HCT116 (cell line): ENCODE measurements around the gene FAM13A. TPM values are rescaled to one million over a fixed set of nuclear protein-coding genes. Genes with fewer than 3 reads are reported as not detected.
A peak's percentile ranks its signal among the peaks of the same experiment; 100 is the strongest.

Experiments used
- ATAC-seq: fragments of 200-7000 bp; cut with Tn5 transposase; 2 replicates; pipeline ENCODE4 v1.9.1; 2020; ENCODE audit warnings: mild to moderate bottlenecking, moderate library complexity
- BruUV-seq: library from RNA; stranded (reverse); fragments of 400-500 nt; replicated peaks from 2 replicates; lab custom pipeline; 2021; lab: Mats Ljungman, UMichigan
- CTCF ChIA-PET: fragments of 300-600 bp; sonication (Branson Sonifier 250); formaldehyde crosslinking; loops from one replicate; lab custom pipeline; 2021; ENCODE audit warnings: antibody characterized with exemption; lab: Charles Lee
- POLR2A ChIA-PET: fragments of 300-600, 350-600 bp; sonication (Branson Sonifier 250); formaldehyde crosslinking; loops from one replicate; lab custom pipeline; 2021; ENCODE audit warnings: antibody characterized with exemption; lab: Charles Lee
- RAD21 ChIA-PET, 2 experiments: fragments of 300-600 bp; sonication (Branson Sonifier 250); formaldehyde crosslinking; loops; one replicate each; lab custom pipeline; 2023; ENCODE audit warnings: low total read pairs in 2 of 2; ENCODE audit not compliant: uncharacterized antibody in 2 of 2, unreplicated experiment in 2 of 2, low non-redundant PET in 1 of 2; lab: Charles Lee
- DNase-seq: peaks from one replicate; pipeline ENCODE4 v3.0.0-alpha.2; 2010; ENCODE audit warnings: low read depth, low spot score
- H2AFZ ChIP-seq: fragments of 200-600 bp; shearing (Covaris generic), sonication (generic); 2 replicates; pipeline ENCODE4 v1.6.1; 2017; ENCODE audit warnings: low read depth, mixed run types, mixed read lengths, antibody characterized with exemption, low read length; ENCODE audit not compliant: poor library complexity, severe bottlenecking
- H3K27ac ChIP-seq: 2 replicates; pipeline ENCODE4 v1.5.1; 2012; ENCODE audit warnings: low read depth, low read length
- H3K27me3 ChIP-seq: fragments of 200-600 bp; sonication (generic); 2 replicates; pipeline ENCODE4 v1.6.1; 2016; ENCODE audit warnings: mixed run types, low read length, mixed read lengths; ENCODE audit not compliant: insufficient read depth
- H3K36me3 ChIP-seq, 2 experiments: fragments of 200-500 bp in 1 of 2; fragments of 200-600 bp in 1 of 2; sonication (Bioruptor generic) in 1 of 2; sonication (generic) in 1 of 2; 2 replicates each; pipeline versions ENCODE4 v1.5.1 to v1.6.1; 2014 to 2016; ENCODE audit warnings: low read length in 2 of 2, inconsistent platforms in 1 of 2, mixed read lengths in 1 of 2, mixed run types in 1 of 2; ENCODE audit not compliant: insufficient read depth in 2 of 2, control insufficient read depth in 1 of 2
- H3K4me1 ChIP-seq, 2 experiments: fragments of 200-600 bp in 1 of 2; sonication (generic) in 1 of 2; 2 replicates each; pipeline versions ENCODE4 v1.5.1 to v1.6.1; 2012 to 2017; ENCODE audit warnings: low read length in 2 of 2, inconsistent platforms in 1 of 2, mild to moderate bottlenecking in 1 of 2, mixed read lengths in 1 of 2, mixed run types in 1 of 2, moderate library complexity in 1 of 2; ENCODE audit not compliant: insufficient read depth in 2 of 2, control insufficient read depth in 1 of 2
- H3K4me2 ChIP-seq: fragments of 200-600 bp; sonication (generic); 2 replicates; pipeline ENCODE4 v1.6.1; 2017; ENCODE audit warnings: mixed run types, low read length, mixed read lengths
- H3K4me3 ChIP-seq, 2 experiments: fragments of 200-600 bp in 1 of 2; sonication (generic) in 1 of 2; replicated peaks in 1 of 2; 2 replicates each; pipeline ENCODE4 v1.5.1; 2011 to 2016; ENCODE audit warnings: low read length in 2 of 2, control low read depth in 1 of 2, low read depth in 1 of 2, mild to moderate bottlenecking in 1 of 2, mixed read lengths in 1 of 2, mixed run types in 1 of 2
- H3K79me2 ChIP-seq: fragments of 200-600 bp; sonication (generic); 2 replicates; pipeline ENCODE4 v1.6.1; 2017; ENCODE audit warnings: mild to moderate bottlenecking, mixed run types, low read length, moderate library complexity, mixed read lengths; ENCODE audit not compliant: insufficient read depth
- H3K9ac ChIP-seq: fragments of 200-600 bp; sonication (generic); 2 replicates; pipeline ENCODE4 v1.6.1; 2016; ENCODE audit warnings: low read length, mixed read lengths
- H3K9me2 ChIP-seq: fragments of 200-600 bp; sonication (generic), shearing (Covaris generic); 2 replicates; pipeline ENCODE4 v1.6.1; 2017; ENCODE audit warnings: mixed run types, mild to moderate bottlenecking, moderate library complexity; ENCODE audit not compliant: insufficient read depth
- H3K9me3 ChIP-seq, 2 experiments: fragments of 200-500 bp in 1 of 2; fragments of 200-600 bp in 1 of 2; sonication (Bioruptor generic) in 1 of 2; sonication (generic) in 1 of 2; 2 replicates each; pipeline ENCODE4 v1.6.1; 2014 to 2017; ENCODE audit warnings: low read length in 2 of 2, mixed read lengths in 2 of 2, inconsistent platforms in 1 of 2, low read depth in 1 of 2, mild to moderate bottlenecking in 1 of 2, mixed run types in 1 of 2, moderate library complexity in 1 of 2; ENCODE audit not compliant: control insufficient read depth in 1 of 2, insufficient read depth in 1 of 2
- H4K20me1 ChIP-seq: fragments of 200-600 bp; sonication (generic), shearing (Covaris generic); 2 replicates; pipeline ENCODE4 v1.6.1; 2017; ENCODE audit warnings: mixed run types, mild to moderate bottlenecking, moderate library complexity; ENCODE audit not compliant: insufficient read depth
- CBX3 ChIP-seq: IDR thresholded peaks from 2 replicates; pipeline ENCODE4 v1.6.1; 2012; ENCODE audit warnings: low read depth
- CEBPB ChIP-seq: IDR thresholded peaks from 2 replicates; pipeline ENCODE4 v1.6.1; 2012; ENCODE audit warnings: low read depth
- EGR1 ChIP-seq: IDR thresholded peaks from 2 replicates; pipeline ENCODE4 v1.6.1; 2012; ENCODE audit warnings: low read depth
- EZH2 ChIP-seq: fragments of 200-600 bp; sonication (generic); IDR thresholded peaks from 2 replicates; pipeline ENCODE4 v1.6.1; 2017; ENCODE audit warnings: antibody characterized with exemption, mixed run types
- EZH2phosphoT487 ChIP-seq: fragments of 200-600 bp; IDR thresholded peaks from 2 replicates; pipeline ENCODE4 v1.6.1; 2018; ENCODE audit warnings: antibody characterized with exemption, borderline replicate concordance
- RAD21 ChIP-seq: IDR thresholded peaks from 2 replicates; pipeline ENCODE4 v1.6.1; 2012; ENCODE audit warnings: low read depth, mild to moderate bottlenecking
- TCF7L2 ChIP-seq: IDR thresholded peaks from 2 replicates; pipeline ENCODE4 v1.7.0; 2011; ENCODE audit warnings: borderline replicate concordance, inconsistent platforms; ENCODE audit not compliant: insufficient read depth, insufficient read length; ENCODE audit errors: extremely low read depth
- YY1 ChIP-seq: IDR thresholded peaks from 2 replicates; pipeline ENCODE4 v1.6.1; 2011; ENCODE audit warnings: low read length, low read depth, moderate library complexity, mild to moderate bottlenecking; ENCODE audit not compliant: insufficient replicate concordance; ENCODE audit errors: extremely low read depth
- ZNF274 ChIP-seq: fragments of 200-500 bp; sonication (Bioruptor generic); IDR thresholded peaks from 2 replicates; pipeline ENCODE4 v1.6.1; 2014; ENCODE audit warnings: mild to moderate bottlenecking, low read depth, low read length, inconsistent platforms
- intact Hi-C: fragments of 100-400 bp; cut with micrococcal nuclease; formaldehyde crosslinking; loops from 2 replicates; pipeline ENCODE4 v1.10.0; 2022
- total RNA-seq: library from RNA; stranded (reverse); gene quantifications from one replicate; pipeline ENCODE4 v1.2.1, GENCODE V29; 2021; ENCODE audit not compliant: unreplicated experiment
- TF ChIP-seq, protein P1 (sequence below): IDR thresholded peaks from 2 replicates; pipeline ENCODE4 v1.6.1; 2012
- TF ChIP-seq, protein P2 (sequence below): IDR thresholded peaks from 2 replicates; pipeline ENCODE4 v1.6.1; 2012

The FAM13A gene
- total RNA-seq, 1 experiment from 2014 or later = 17.2 TPM

DNA sequence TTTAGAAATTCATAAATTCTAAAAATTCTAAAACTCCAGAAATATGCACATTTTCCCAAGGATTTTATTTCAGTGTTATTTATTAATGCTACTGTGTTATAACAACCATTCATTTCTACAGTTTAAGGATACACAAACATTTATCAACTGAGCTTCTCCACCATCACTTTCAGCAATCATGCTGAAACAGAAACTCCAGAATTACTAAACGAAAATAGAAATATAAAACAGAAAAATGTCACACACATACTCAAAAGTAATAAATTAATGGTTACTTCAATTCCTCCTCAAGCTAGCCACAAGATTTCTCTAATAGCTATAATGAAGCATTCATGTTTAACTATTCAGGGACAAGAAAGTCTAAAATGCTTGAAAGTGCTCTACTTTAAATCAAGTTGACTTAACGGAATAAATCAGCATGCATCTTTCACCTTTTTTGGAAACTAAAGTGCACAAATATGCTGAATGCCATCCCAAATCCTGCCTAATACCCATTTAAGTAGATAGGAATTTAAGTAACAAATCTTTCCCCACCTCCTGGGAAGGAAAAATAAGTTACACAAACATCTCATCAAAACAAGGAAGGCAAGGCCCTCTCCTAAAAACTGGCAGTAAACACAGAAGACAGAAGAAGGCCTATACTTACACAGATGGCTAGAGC is 563 bp downstream of the FAM13A start:
- RAD21 ChIA-PET = no interaction called here
- Histone ChIP-seq H3K4me3 (peak overlapping the region; percentile 60 to 68), H3K9ac (peak overlapping the region; percentile 76), H3K36me3 (no peaks in the 10 kb centered on the region), H2AFZ (peak overlapping the region; percentile 91), H3K79me2 (peaks cover 52% of the 10 kb centered on the region), H3K27me3 (no peaks in the 10 kb centered on the region), H3K9me2 (no peaks in the 10 kb centered on the region), H3K27ac (peak overlapping the region; percentile 2; the same call in 1 of the 2 replicates), H4K20me1 (no peaks in the 10 kb centered on the region), H3K9me3 (no peaks in the 10 kb centered on the region), H3K4me1 (peaks cover 0 to 17% of the 10 kb centered on the region in 2 experiments; a peak in 2 of 4 replicates), H3K4me2 (peak overlapping the region; percentile 78)
- TSS peak; percentile 76 for BruUV-seq
- POLR2A ChIA-PET = interaction anchor here (0.7 to 1.7 kb wide), 3 partner anchors 9 to 17 kb away, joined by 3 to 6 read pairs (median 3); no protein-coding TSS in a partner anchor
- intact Hi-C loops = no loop called here
- CTCF ChIA-PET = no interaction called here
- ATAC-seq (peak; percentile 87; the same call in 1 of the 2 replicates), DNase-seq (no peak)
- no peak for TF ChIP-seq RAD21
- no peak for TF ChIP-seq CBX3
- TF ChIP-seq TCF7L2 = no peak
- TF ChIP-seq EZH2 = no peak
- TF ChIP-seq, protein P1, sequence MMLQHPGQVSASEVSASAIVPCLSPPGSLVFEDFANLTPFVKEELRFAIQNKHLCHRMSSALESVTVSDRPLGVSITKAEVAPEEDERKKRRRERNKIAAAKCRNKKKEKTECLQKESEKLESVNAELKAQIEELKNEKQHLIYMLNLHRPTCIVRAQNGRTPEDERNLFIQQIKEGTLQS = no peak
- no peak for TF ChIP-seq YY1
- TF ChIP-seq, protein P2, sequence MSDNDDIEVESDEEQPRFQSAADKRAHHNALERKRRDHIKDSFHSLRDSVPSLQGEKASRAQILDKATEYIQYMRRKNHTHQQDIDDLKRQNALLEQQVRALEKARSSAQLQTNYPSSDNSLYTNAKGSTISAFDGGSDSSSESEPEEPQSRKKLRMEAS = no peak
- no peak for TF ChIP-seq EZH2phosphoT487
- no peak for TF ChIP-seq EGR1
- TF ChIP-seq ZNF274 = no peak
- no peak for TF ChIP-seq CEBPB
